ENCODE measurements around the gene RBM4.
A peak's percentile ranks its signal among the peaks of the same experiment; 100 is the strongest.

GRCh38 chr11:66628061-66628603 is 10.4 kb upstream of the RBM4 start:
- no peak for TF ChIP-seq TBP (optimal IDR thresholded peaks at IDR 0.05; ENCODE audit: low read depth, low read length)
- no peak for TF ChIP-seq ERF (CRISPR knock-in tag; IDR thresholded peaks at IDR 0.05)
- TF ChIP-seq FOSL1 (tag; conservative IDR thresholded peaks at IDR 0.05): no peak
- TF ChIP-seq ETS2 (tag; IDR thresholded peaks at IDR 0.05; ENCODE audit: borderline replicate concordance, poor library complexity, severe bottlenecking): no peak
- no peak for TF ChIP-seq EZH2 (IDR thresholded peaks at IDR 0.05; ENCODE audit: borderline replicate concordance, low read depth, low read length)
- TF ChIP-seq TGIF2 (CRISPR knock-in tag; IDR thresholded peaks at IDR 0.05): no peak
- TF ChIP-seq XRCC3 (IDR thresholded peaks at IDR 0.05): no peak
- TF ChIP-seq POLR2A (conservative IDR thresholded peaks at IDR 0.05): peak; percentile 56; the same call in 1 of the 2 replicates
- no peak for TF ChIP-seq PTTG1 (tag; IDR thresholded peaks at IDR 0.05; ENCODE audit: low read depth)
- no peak for TF ChIP-seq ARID2 (IDR thresholded peaks at IDR 0.05)
- TF ChIP-seq CTCF (IDR thresholded peaks at IDR 0.05 in 2 of 3, conservative IDR thresholded peaks at IDR 0.05 in 1 of 3; ENCODE audit: insufficient read depth in 2 of 3, low read depth in 1 of 3, low read length in 3 of 3): no peak
- TF ChIP-seq TOE1 (IDR thresholded peaks at IDR 0.05; ENCODE audit: borderline replicate concordance): no peak
- no peak for TF ChIP-seq TOE1 (CRISPR knock-in tag; IDR thresholded peaks at IDR 0.05; ENCODE audit: borderline replicate concordance, low read depth)
- no peak for TF ChIP-seq CHD4 (IDR thresholded peaks at IDR 0.05; ENCODE audit: insufficient read depth, insufficient replicate concordance, low read depth, low read length, poor library complexity, severe bottlenecking)
- TF ChIP-seq ZNF318 (IDR thresholded peaks at IDR 0.05; ENCODE audit: borderline replicate concordance in 1 of 2, low read depth in 1 of 2): no peak
